ENCODE measurements around the gene LDLR.
"Not testable (repeated sequence)": the region's sequence is repeated elsewhere in the genome, so short reads cannot be mapped to it uniquely, and the experiment has no call there.

The LDLR gene

GRCh38 chr19:11151181-11151580 lies 61.9 kb downstream of the LDLR start:
- no peak for TF ChIP-seq CTCF (IDR thresholded peaks at IDR 0.05; ENCODE audit: control insufficient read depth, insufficient read depth, low read depth, low read length, missing control alignments)

GRCh38 chr19:11152318-11153062 lies 63.2 kb downstream of the LDLR start:
- H3K4me3 ChIP-seq (ENCODE audit: control insufficient read depth, low read depth, low read length), result no peak overlapping the region
- no peak for TF ChIP-seq CTCF (IDR thresholded peaks at IDR 0.05; ENCODE audit: control insufficient read depth, insufficient read depth, low read depth, low read length, missing control alignments)
- no peak for DNase-seq (ENCODE audit: low read depth)

More at GRCh38 chr19:11151181-11151580, 61.9 kb downstream of the LDLR start:
- no peak overlapping the region for H3K4me3 ChIP-seq (ENCODE audit: control insufficient read depth, low read depth, low read length)
- DNase-seq (ENCODE audit: low read depth), result no peak

- peak overlapping the region; percentile 62 for H3K4me3 ChIP-seq (ENCODE audit: control insufficient read depth, low read depth, low read length)
- no peak for DNase-seq (ENCODE audit: low read depth)
- no peak for TF ChIP-seq CTCF (IDR thresholded peaks at IDR 0.05; ENCODE audit: control insufficient read depth, insufficient read depth, low read depth, low read length, missing control alignments)
These were observed 65.4 kb downstream of the LDLR start for GRCh38 chr19:11154683-11155047.

GRCh38 chr19:11155373-11156120 lies 66.3 kb downstream of the LDLR start, which contains the start of gene SPC24:
Gene SPC24, minus strand, starts transcription at chr19:11155782. Its CDS starts 6 bp downstream, at chr19:11155776.
- DNase-seq (ENCODE audit: low read depth), result peak; percentile 95
- peak within 1 kb of the TSS; percentile 62 for H3K4me3 ChIP-seq (ENCODE audit: control insufficient read depth, low read depth, low read length)
- no peak for TF ChIP-seq CTCF (IDR thresholded peaks at IDR 0.05; ENCODE audit: control insufficient read depth, insufficient read depth, low read depth, low read length, missing control alignments)

- TF ChIP-seq CTCF (IDR thresholded peaks at IDR 0.05; ENCODE audit: control insufficient read depth, insufficient read depth, low read depth, low read length, missing control alignments), result no peak
- H3K4me3 ChIP-seq (ENCODE audit: control insufficient read depth, low read depth, low read length), result no peak overlapping the region
- DNase-seq (ENCODE audit: low read depth), result no peak
These were observed 70.6 kb downstream of the LDLR start for GRCh38 chr19:11159598-11160439.

GRCh38 chr19:11160440-11160768 lies 71.1 kb downstream of the LDLR start:
- not testable (repeated sequence) for H3K4me3 ChIP-seq (ENCODE audit: control insufficient read depth, low read depth, low read length); DNase-seq (ENCODE audit: low read depth)
